ENCODE results near the gene SPRED2. TPM values are rescaled to one million over a fixed set of nuclear protein-coding genes. Genes with fewer than 3 reads are reported as not detected.
A peak's percentile ranks its signal among the peaks of the same experiment; 100 is the strongest.

The SPRED2 gene
- polyA plus RNA-seq, 2 of the 4 experiments (the other 2 are of a cell fraction): 20.6 to 29.3 TPM

- TF ChIP-seq BCL3 (IDR thresholded peaks at IDR 0.05) (no peak), SREBF2 (IDR thresholded peaks at IDR 0.05) (no peak), ZFP36 (IDR thresholded peaks at IDR 0.05; ENCODE audit: borderline replicate concordance, partially characterized antibody) (no peak), NPAS2 (CRISPR knock-in tag; IDR thresholded peaks at IDR 0.05; ENCODE audit: borderline replicate concordance) (no peak), EP300 (IDR thresholded peaks at IDR 0.05) (no peak), ZC3H11A (IDR thresholded peaks at IDR 0.05) (no peak), TFCP2L1 (CRISPR knock-in tag; IDR thresholded peaks at IDR 0.05) (no peak), ZNF302 (CRISPR knock-in tag; IDR thresholded peaks at IDR 0.05) (no peak), EHF (CRISPR knock-in tag; IDR thresholded peaks at IDR 0.05) (no peak), ATOH8 (CRISPR knock-in tag; IDR thresholded peaks at IDR 0.05; ENCODE audit: low read depth) (no peak), GATA3 (IDR thresholded peaks at IDR 0.05; ENCODE audit: borderline replicate concordance) (peak; percentile 43; the same call in 1 of the 2 replicates), ZSCAN20 (CRISPR knock-in tag; IDR thresholded peaks at IDR 0.05) (no peak), ELK1 (IDR thresholded peaks at IDR 0.05; ENCODE audit: low read depth, low read length) (no peak), NFE2L2 (conservative IDR thresholded peaks at IDR 0.05; ENCODE audit: low read length) (no peak), HEYL (CRISPR knock-in tag; IDR thresholded peaks at IDR 0.05) (no peak), ESRRA (IDR thresholded peaks at IDR 0.05; ENCODE audit: borderline replicate concordance, low read length) (no peak)
These were observed 131.4 kb downstream of the SPRED2 start (continued) for GRCh38 chr2:65300761-65301711.

GRCh38 chr2:65300134-65300760 is 132.2 kb downstream of the SPRED2 start:
- peak overlapping the region; percentile 71 to 82 for H3K27ac ChIP-seq
- ChIA-PET POLR2A (interaction anchor here (2.0 kb wide), 1 partner anchor 20 kb away, joined by 13 read pairs; no protein-coding TSS in a partner anchor), CTCF (interaction anchor here (0.5 to 4.4 kb wide), 12 partner anchors 9 to 254 kb away, joined by 3 to 34 read pairs (median 3); partner anchors contain the start of gene SPRED2)
- no peak for DNase-seq (ENCODE audit: low read depth in 1 of 2, low spot score in 1 of 2)
- no peak overlapping the region for H3K4me3 ChIP-seq
- no peaks in the 10 kb centered on the region for H3K9me3 ChIP-seq
- peaks cover 38% of the 10 kb centered on the region for H3K4me1 ChIP-seq
- no peak for TF ChIP-seq EHMT2 (IDR thresholded peaks at IDR 0.05; ENCODE audit: low read depth)
- no peak for TF ChIP-seq JUNB (IDR thresholded peaks at IDR 0.05)
- TF ChIP-seq NPAS2 (CRISPR knock-in tag; IDR thresholded peaks at IDR 0.05; ENCODE audit: borderline replicate concordance): no peak
- no peak for TF ChIP-seq SMC3 (IDR thresholded peaks at IDR 0.05)
- no peak for TF ChIP-seq TFCP2L1 (CRISPR knock-in tag; IDR thresholded peaks at IDR 0.05)
- TF ChIP-seq HOXB13 (CRISPR knock-in tag; IDR thresholded peaks at IDR 0.05; ENCODE audit: low read depth): no peak
- no peak for TF ChIP-seq ZSCAN20 (CRISPR knock-in tag; IDR thresholded peaks at IDR 0.05)
- no peak for TF ChIP-seq PHF8 (IDR thresholded peaks at IDR 0.05; ENCODE audit: borderline replicate concordance, low read depth)
- no peak for TF ChIP-seq HES2 (IDR thresholded peaks at IDR 0.05)
- no peak for TF ChIP-seq POLR2AphosphoS2 (conservative IDR thresholded peaks at IDR 0.05; ENCODE audit: low read length)
- TF ChIP-seq CHD2 (IDR thresholded peaks at IDR 0.05; ENCODE audit: low read length, partially characterized antibody): no peak
- peak overlapping the region; percentile 70 for H3K4me2 ChIP-seq
- no peak for FAIRE-seq
- 56% methylated on average over 16 of the region's 16 CpGs for WGBS (ENCODE audit: missing lambda C conversion rate)
- ATAC-seq: peak; percentile 35 to 57; a peak in 5 of 6 replicates
